A673 (cell line): ENCODE results near the gene ANK3. TPM values are rescaled to one million over a fixed set of nuclear protein-coding genes. Genes with fewer than 3 reads are reported as not detected.

Experiments
- BruUV-seq: library from RNA; stranded (reverse); fragments of 400-500 nt; replicated peaks from 2 replicates; lab custom pipeline; 2021; lab: Mats Ljungman, UMichigan
- CTCF ChIA-PET: fragments of 300-600 bp; sonication (Branson Sonifier 250); formaldehyde crosslinking; loops from one replicate; lab custom pipeline; 2022; ENCODE audit warnings: antibody characterized with exemption; lab: Charles Lee
- POLR2A ChIA-PET: fragments of 300-600 bp; sonication (Branson Sonifier 250); formaldehyde crosslinking; loops from one replicate; lab custom pipeline; 2022; ENCODE audit warnings: antibody characterized with exemption; ENCODE audit not compliant: low non-redundant PET; lab: Charles Lee
- DNase-seq: peaks from one replicate; pipeline ENCODE4 v3.0.0-alpha.2; 2015; ENCODE audit warnings: low spot score
- H3K27ac ChIP-seq: fragments of 200-600 bp; sonication (generic); 2 replicates; pipeline ENCODE4 v1.5.1; 2016; ENCODE audit warnings: mixed run types, low read depth, mild to moderate bottlenecking, mixed read lengths, antibody characterized with exemption, low read length; ENCODE audit not compliant: poor library complexity, severe bottlenecking
- H3K27me3 ChIP-seq: fragments of 200-600 bp; sonication (generic); replicated peaks from 2 replicates; pipeline ENCODE4 v1.6.1; 2017; ENCODE audit warnings: mixed run types, low read depth, mild to moderate bottlenecking, mixed read lengths, antibody characterized with exemption, low read length; ENCODE audit not compliant: insufficient read depth, poor library complexity
- H3K36me3 ChIP-seq: fragments of 200-600 bp; sonication (generic); 2 replicates; pipeline ENCODE4 v1.6.1; 2016; ENCODE audit warnings: mixed run types, mild to moderate bottlenecking, mixed read lengths, antibody characterized with exemption, low read length; ENCODE audit not compliant: insufficient read depth, poor library complexity, severe bottlenecking
- H3K4me1 ChIP-seq: fragments of 200-600 bp; sonication (generic); 2 replicates; pipeline ENCODE4 v1.6.1; 2017; ENCODE audit warnings: mixed run types, mild to moderate bottlenecking, mixed read lengths, antibody characterized with exemption, low read length; ENCODE audit not compliant: insufficient read depth, poor library complexity, severe bottlenecking
- H3K4me3 ChIP-seq: fragments of 200-600 bp; sonication (generic); 2 replicates; pipeline ENCODE4 v1.5.1; 2016; ENCODE audit warnings: low read depth, mixed run types, mild to moderate bottlenecking, mixed read lengths, low read length; ENCODE audit not compliant: poor library complexity, severe bottlenecking
- H3K9me3 ChIP-seq: fragments of 200-600 bp; sonication (generic); 2 replicates; pipeline ENCODE4 v1.6.1; 2016; ENCODE audit warnings: mixed run types, low read depth, mild to moderate bottlenecking, mixed read lengths, antibody characterized with exemption, low read length; ENCODE audit not compliant: poor library complexity, severe bottlenecking
- EZH2 ChIP-seq: fragments of 200-600 bp; sonication (generic); IDR thresholded peaks from 2 replicates; pipeline ENCODE4 v1.6.1; 2017; ENCODE audit warnings: borderline replicate concordance, low read depth, mild to moderate bottlenecking, mixed read lengths, antibody characterized with exemption, low read length; ENCODE audit not compliant: poor library complexity, severe bottlenecking
- intact Hi-C: fragments of 100-400 bp; cut with micrococcal nuclease; formaldehyde crosslinking; loops from one replicate; pipeline ENCODE4 v1.10.0; 2022; ENCODE audit not compliant: unreplicated experiment
- total RNA-seq: library from RNA; stranded (reverse); gene quantifications from 2 replicates; pipeline ENCODE4 v1.2.3, GENCODE V29; 2021
- TF ChIP-seq, protein P1 (sequence below): fragments of 300-800, 200-600 bp; sonication (generic); conservative IDR thresholded peaks from 2 replicates; pipeline ENCODE4 v1.5.1; 2017; ENCODE audit warnings: low read depth, mild to moderate bottlenecking, antibody characterized with exemption, low read length, moderate library complexity, mixed read lengths

ANK3 gene
- total RNA-seq, 1 experiment from 2014 or later, result 13.5 TPM

- Histone ChIP-seq H3K27ac (no peak overlapping the region), H3K9me3 (no peaks in the 10 kb centered on the region), H3K27me3 (no peaks in the 10 kb centered on the region), H3K4me1 (no peaks in the 10 kb centered on the region), H3K4me3 (no peak overlapping the region), H3K36me3 (no peaks in the 10 kb centered on the region)
- intact Hi-C loops, result no loop called here
- DNase-seq, result no peak
- ChIA-PET CTCF (no interaction called here), POLR2A (no interaction called here)
- no peak for TF ChIP-seq EZH2
- TF ChIP-seq, protein P1, sequence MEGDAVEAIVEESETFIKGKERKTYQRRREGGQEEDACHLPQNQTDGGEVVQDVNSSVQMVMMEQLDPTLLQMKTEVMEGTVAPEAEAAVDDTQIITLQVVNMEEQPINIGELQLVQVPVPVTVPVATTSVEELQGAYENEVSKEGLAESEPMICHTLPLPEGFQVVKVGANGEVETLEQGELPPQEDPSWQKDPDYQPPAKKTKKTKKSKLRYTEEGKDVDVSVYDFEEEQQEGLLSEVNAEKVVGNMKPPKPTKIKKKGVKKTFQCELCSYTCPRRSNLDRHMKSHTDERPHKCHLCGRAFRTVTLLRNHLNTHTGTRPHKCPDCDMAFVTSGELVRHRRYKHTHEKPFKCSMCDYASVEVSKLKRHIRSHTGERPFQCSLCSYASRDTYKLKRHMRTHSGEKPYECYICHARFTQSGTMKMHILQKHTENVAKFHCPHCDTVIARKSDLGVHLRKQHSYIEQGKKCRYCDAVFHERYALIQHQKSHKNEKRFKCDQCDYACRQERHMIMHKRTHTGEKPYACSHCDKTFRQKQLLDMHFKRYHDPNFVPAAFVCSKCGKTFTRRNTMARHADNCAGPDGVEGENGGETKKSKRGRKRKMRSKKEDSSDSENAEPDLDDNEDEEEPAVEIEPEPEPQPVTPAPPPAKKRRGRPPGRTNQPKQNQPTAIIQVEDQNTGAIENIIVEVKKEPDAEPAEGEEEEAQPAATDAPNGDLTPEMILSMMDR, result no peak
- BruUV-seq, result no TSS peak
Observed at GRCh38 chr10:60419249-60419648, 29.6 kb upstream of the ANK3 start.

DNA sequence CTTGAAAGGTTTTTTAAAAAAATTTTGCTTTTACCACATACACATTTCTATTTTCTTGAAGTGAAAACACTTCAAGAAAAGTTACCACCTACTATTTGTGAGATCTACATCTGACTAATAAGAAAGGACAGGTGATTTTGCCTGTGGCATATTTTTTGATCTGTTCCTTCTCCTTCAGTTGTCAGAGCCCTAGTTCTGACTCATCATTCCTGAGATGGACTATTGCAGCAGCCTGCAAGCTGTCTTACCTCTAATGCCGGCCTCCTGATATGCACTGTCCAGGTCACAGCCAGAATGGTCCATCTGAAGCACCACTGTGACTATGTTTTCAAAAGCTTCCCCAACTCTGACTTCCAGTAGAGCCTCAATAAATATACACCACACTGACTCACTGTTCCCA is 28.2 kb upstream of the ANK3 start:
- intact Hi-C loops, result no loop called here
- no TSS peak for BruUV-seq
- H3K27me3 ChIP-seq, result no peaks in the 10 kb centered on the region
- no peak overlapping the region for H3K4me3 ChIP-seq
- CTCF ChIA-PET, result no interaction called here
- TF ChIP-seq EZH2, result no peak
- TF ChIP-seq, protein P1, result no peak
- POLR2A ChIA-PET, result no interaction called here
- no peaks in the 10 kb centered on the region for H3K36me3 ChIP-seq
- H3K27ac ChIP-seq, result no peak overlapping the region
- DNase-seq, result no peak
- no peaks in the 10 kb centered on the region for H3K9me3 ChIP-seq
- H3K4me1 ChIP-seq, result no peaks in the 10 kb centered on the region

DNA sequence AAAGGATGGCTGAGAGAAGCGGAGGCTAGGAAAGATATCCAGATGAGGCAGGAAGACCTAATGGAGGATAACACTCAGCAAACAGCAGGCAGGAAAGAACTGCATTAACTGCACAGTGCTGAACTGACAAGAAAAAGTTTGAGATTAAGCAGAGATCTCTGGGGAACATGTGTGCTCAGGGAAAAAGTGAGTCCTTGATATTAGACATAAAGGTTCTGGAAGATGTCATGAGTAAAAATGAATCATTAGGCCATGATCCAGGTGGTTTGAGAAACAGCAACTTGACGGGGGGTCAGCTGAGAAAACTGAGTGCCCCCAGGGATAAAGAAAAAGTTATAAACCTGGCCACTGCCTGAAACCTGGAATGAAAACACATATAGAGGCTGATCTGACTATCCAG is 27.3 kb upstream of the ANK3 start:
- intact Hi-C loops, result no loop called here
- ChIA-PET CTCF (no interaction called here), POLR2A (no interaction called here)
- Histone ChIP-seq H3K9me3 (no peaks in the 10 kb centered on the region), H3K36me3 (no peaks in the 10 kb centered on the region), H3K27ac (no peak overlapping the region), H3K4me3 (no peak overlapping the region), H3K27me3 (no peaks in the 10 kb centered on the region), H3K4me1 (no peaks in the 10 kb centered on the region)
- no peak for DNase-seq
- TF ChIP-seq, protein P1, result no peak
- TF ChIP-seq EZH2, result no peak
- BruUV-seq, result no TSS peak
